Heart left ventricle (tissue), 16 donors: ENCODE data around the gene CPNE7. TPM values are rescaled to one million over a fixed set of nuclear protein-coding genes. Genes with fewer than 3 reads are reported as not detected.

Experiments used
- ATAC-seq, 4 donors: fragments of 200-7000 bp; cut with Tn5 transposase; one replicate each; pipeline ENCODE4 v1.9.1; 2020 to 2022; ENCODE audit warnings: moderate library complexity in 4 of 4, mild to moderate bottlenecking in 3 of 4, moderate number of reproducible peaks in 1 of 4
- DNase-seq, 5 donors: peaks; one replicate each; pipeline ENCODE4 v3.0.0-alpha.2; 2020
- H3K27ac ChIP-seq, 12 donors: fragments of 200-600 bp; sonication (generic) in 4 of 12; one replicate each; pipeline versions ENCODE4 v1.5.0 to v1.8.0; 2016 to 2022; ENCODE audit warnings: mild to moderate bottlenecking in 2 of 12
- H3K27me3 ChIP-seq, 9 donors: fragments of 200-600 bp; sonication (generic) in 2 of 9; one replicate each; pipeline versions ENCODE4 v1.5.1 to v1.8.0; 2016 to 2022; ENCODE audit warnings: mild to moderate bottlenecking in 3 of 9
- H3K36me3 ChIP-seq, 9 donors: fragments of 200-600 bp; sonication (generic) in 2 of 9; one replicate each; pipeline versions ENCODE4 v1.5.0 to v1.8.0; 2018 to 2022; ENCODE audit warnings: mild to moderate bottlenecking in 2 of 9
- H3K4me1 ChIP-seq, 12 donors: fragments of 200-600 bp; sonication (generic) in 4 of 12; one replicate each; pipeline versions ENCODE4 v1.5.0 to v1.8.0; 2016 to 2022; ENCODE audit warnings: mild to moderate bottlenecking in 3 of 12
- H3K4me3 ChIP-seq, 12 donors: fragments of 200-600 bp; sonication (generic) in 4 of 12; one replicate each; pipeline versions ENCODE4 v1.5.0 to v1.8.0; 2017 to 2022; ENCODE audit warnings: mild to moderate bottlenecking in 9 of 12, moderate library complexity in 4 of 12
- H3K9me3 ChIP-seq, 12 donors: fragments of 200-600 bp; sonication (generic) in 4 of 12; one replicate each; pipeline versions ENCODE4 v1.5.0 to v1.8.0; 2016 to 2022; ENCODE audit warnings: mild to moderate bottlenecking in 1 of 12
- POLR2A ChIP-seq, 2 donors: fragments of 450-650 bp; IDR thresholded peaks; one replicate each; pipeline ENCODE4 v1.6.1; 2017; ENCODE audit warnings: antibody characterized with exemption in 2 of 2, mild to moderate bottlenecking in 2 of 2, moderate library complexity in 2 of 2
- WGBS, 4 donors: extraction: QIAGEN DNeasy Blood & Tissue Kit in 2 of 4; methylation state at CpG; one replicate each; pipeline versions ENCODE4 v1.1.5 to v1.1.7; 2013 to 2018; 5-methylcytosine and 5-hydroxymethylcytosine counted together
- intact Hi-C, 10 donors: fragments of 100-400 bp; cut with DNase I; formaldehyde crosslinking; loops; one replicate each; pipeline versions ENCODE4 v1.11.1 to v1.14.2; 2022
- polyA plus RNA-seq, 2 donors: library from polyadenylated mRNA; stranded (reverse); fragments of 200-250 nt; gene quantifications; one replicate each; pipeline ENCODE4 v1.2.3, GENCODE V29; 2013
- total RNA-seq, 9 donors: library from RNA; depleted of rRNA in 2 of 9; stranded (reverse); fragments of >200 nt in 2 of 9; fragmentation: NEBNext Ultra II Directional in 3 of 9; extraction: Animal tissue kit (Norgen Biotek cat#: 25700) in 3 of 9; gene quantifications; one replicate each; pipeline versions ENCODE4 v1.1.0 to v1.2.4, GENCODE V29; 2016 to 2023
- TF ChIP-seq, protein P1 (sequence below), 12 donors: fragments of 200-600 bp; sonication (generic) in 4 of 12; IDR thresholded peaks; one replicate each; pipeline versions ENCODE4 v1.5.0 to v1.8.0; 2018 to 2022; ENCODE audit warnings: antibody characterized with exemption in 12 of 12, mild to moderate bottlenecking in 5 of 12
- donor health status: ischemic (EF 13 %, LVEDD 7.1; RV severe dilation, severe dysfunction).
- donor health status: healthy with polysubstance abuse.
- donor health status: DM: no; HTN: yes; CAD: no.
- donor health status: DM: no; HTN: no; CAD: no.
- donor health status: ischemic (EF 25% LVEDD 6.9; RV normal size, moderate dysfunction).
- donor health status: ischemic (EF 25% LVEDD 5.7; RV mildly dilated, moderate dysfunction).
- donor health status: healthy.
- donor health status: DM: yes; HTN: yes; CAD: no.
- donor health status: ischemic (EF 35%, LVEDD 5.7; RV mildly dilated, moderate dysfunction).
- donor health status: nonischemic (EF 11% LVEDD 7.7; RV severe dilation, severe dysfunction).
- donor health status: DM: yes; HTN: yes; CAD: no.
- donor health status: PGD.
- donor health status: ischemic (EF 29% LVEDD 5.4; RV normal size, mild dysfunction).
- donor health status: nonischemic (EF 23%, LVEDD 6.1; RV moderate dilation, normal function).

The CPNE7 gene
- total and polyA plus RNA-seq, 11 donors = 0.20 to 0.50 TPM; not detected in 9

DNA sequence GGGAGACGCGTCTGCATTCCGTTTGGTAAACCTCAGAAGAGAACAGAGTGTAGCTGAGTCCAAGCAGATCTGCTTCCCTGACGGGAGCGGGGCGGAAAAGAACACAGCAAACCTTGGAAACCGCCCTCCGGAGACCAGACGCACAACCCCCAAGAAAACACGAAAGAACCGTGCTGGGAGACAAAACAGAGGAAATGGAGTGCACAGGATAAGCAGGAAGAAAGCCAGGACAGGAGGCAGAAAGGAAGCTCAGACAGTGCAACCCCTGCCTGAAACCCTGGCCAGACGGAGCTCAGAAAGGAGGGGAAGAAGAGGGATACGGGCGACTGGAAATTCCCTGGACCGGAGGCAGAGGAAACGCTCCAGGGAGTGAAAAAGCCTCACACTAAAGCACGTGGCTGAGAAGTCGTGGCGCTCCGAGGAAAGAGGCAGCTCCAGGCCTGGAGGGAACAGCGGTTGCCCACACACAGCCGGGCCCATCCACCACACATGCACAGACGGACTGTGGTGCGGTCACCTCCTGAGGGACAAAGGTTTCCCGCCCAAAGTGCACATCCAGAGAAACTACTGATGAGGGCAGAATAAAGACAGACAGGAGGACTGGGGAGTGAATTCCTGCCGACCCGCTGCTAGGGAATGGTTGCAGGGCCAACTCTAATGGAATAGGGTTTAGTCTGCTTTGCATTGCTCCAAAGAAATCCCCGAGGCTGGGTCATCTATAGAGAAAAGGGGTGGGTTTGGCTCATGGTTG lies 48.1 kb downstream of the CPNE7 start:
- Histone ChIP-seq H3K4me1 (peaks cover 0 to 12% (median 1%) of the 10 kb centered on the region in 12 donors), H3K4me3 (no peak overlapping the region), H3K9me3 (no peaks in the 10 kb centered on the region), H3K27ac (peak overlapping the region in 2 of 12 donors; percentile 14 to 49), H3K27me3 (peaks cover 0 to 24% (median 3%) of the 10 kb centered on the region in 9 donors), H3K36me3 (no peaks in the 10 kb centered on the region)
- 29 to 33% (median 32%) methylated on average over 27 to 28 of the region's 28 CpGs for WGBS, 4 donors
- TF ChIP-seq POLR2A (IDR thresholded peaks at IDR 0.05) = no peak
- TF ChIP-seq, protein P1, sequence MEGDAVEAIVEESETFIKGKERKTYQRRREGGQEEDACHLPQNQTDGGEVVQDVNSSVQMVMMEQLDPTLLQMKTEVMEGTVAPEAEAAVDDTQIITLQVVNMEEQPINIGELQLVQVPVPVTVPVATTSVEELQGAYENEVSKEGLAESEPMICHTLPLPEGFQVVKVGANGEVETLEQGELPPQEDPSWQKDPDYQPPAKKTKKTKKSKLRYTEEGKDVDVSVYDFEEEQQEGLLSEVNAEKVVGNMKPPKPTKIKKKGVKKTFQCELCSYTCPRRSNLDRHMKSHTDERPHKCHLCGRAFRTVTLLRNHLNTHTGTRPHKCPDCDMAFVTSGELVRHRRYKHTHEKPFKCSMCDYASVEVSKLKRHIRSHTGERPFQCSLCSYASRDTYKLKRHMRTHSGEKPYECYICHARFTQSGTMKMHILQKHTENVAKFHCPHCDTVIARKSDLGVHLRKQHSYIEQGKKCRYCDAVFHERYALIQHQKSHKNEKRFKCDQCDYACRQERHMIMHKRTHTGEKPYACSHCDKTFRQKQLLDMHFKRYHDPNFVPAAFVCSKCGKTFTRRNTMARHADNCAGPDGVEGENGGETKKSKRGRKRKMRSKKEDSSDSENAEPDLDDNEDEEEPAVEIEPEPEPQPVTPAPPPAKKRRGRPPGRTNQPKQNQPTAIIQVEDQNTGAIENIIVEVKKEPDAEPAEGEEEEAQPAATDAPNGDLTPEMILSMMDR (IDR thresholded peaks at IDR 0.05) = no peak
- intact Hi-C loops = no loop called here
- ATAC-seq (peak in 3 of 4 donors; percentile 32 to 81 (median 44)), DNase-seq (no peak)

DNA sequence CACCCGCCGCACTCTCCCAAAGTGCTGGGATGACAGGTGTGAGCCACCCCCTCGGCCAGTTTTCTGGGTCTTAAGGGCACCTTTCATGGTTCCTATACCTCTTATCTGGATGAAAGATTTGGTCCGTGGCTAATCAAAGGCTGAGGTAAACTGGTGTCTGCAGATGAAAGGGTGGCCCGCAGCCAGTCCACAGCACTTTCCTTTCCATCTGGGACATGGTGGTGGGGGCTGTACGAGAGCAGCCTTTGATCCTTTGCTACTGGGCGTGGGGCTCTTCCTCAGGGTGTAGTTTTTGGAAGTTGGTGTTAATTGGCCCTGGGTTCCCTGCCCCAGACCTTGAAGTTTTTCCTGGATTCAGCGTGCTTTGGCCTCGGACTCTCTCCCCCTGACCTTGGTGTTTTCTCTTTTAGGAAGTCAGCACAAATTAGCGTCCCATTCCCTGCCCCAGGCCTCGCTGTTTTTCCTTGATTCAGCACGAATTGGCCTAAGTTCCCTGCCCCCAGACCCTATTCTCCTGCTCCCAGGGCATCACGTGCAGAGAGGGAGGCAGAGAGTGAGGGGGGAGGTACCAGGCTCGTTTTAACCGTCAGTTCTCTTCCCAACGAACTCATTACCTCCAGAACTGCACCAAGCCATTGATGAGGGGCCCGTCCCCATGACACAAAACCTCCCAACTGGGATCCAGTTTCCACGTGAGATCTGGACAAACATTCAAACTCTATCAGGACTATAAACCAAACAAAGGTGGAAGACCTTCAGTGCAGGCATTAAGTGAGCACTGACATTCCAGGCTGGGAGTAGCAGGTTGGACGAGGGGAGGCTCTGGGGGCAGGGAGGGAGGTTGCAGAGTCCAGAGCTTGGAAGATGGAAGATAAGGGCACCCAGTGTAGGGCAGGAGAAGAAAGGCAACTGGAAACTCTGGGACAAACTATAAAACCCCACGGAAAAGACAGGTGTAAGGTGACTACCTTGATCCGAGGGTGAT lies 49.5 kb downstream of the CPNE7 start:
- H3K27me3 ChIP-seq = peaks cover 0 to 20% (median 3%) of the 10 kb centered on the region in 9 donors

DNA sequence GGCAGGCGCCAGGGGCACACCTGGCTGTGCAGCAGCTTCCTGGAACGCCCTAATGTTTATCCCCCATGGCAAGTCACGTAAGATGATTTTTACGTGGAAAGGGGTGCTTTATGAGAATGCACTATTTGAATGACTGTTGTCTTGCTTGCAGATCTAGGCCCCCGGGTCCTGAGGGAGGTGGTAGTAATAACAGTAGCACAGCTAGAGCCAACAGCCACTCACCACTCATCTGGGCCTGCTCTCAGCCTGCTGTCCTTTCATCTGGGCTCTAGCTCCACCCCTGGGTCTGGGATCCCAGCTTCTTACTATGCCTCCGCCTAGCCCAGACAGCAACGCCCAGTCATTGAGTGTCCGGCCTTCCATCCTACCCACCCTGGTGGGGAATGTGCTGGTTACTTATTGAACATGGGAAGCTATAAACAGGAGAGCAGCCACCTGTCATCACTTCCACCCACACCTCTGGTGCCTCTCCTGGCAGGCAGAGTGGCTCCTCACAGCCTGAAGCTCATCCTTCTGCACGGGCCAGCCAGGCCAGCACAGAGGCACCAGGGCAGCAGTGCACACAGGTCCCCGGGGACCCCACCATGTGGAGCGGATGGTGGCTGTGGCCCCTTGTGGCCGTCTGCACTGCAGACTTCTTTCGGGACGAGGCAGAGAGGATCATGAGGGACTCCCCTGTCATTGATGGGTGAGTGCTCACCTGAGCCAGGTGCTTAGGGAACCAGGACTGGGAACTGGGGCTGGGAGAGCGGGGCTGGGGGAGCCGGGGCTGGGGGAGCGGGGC lies 54.5 kb downstream of the CPNE7 start:
- no peaks in the 10 kb centered on the region for H3K36me3 ChIP-seq
- H3K4me3 ChIP-seq = no peak overlapping the region
- H3K4me1 ChIP-seq = no peaks in the 10 kb centered on the region
- 85 to 88% (median 87%) methylated on average over 11 to 17 of the region's 17 CpGs for WGBS, 4 donors
- ATAC-seq (no peak), DNase-seq (no peak)
- no peak overlapping the region for H3K27ac ChIP-seq
- TF ChIP-seq, protein P1 (IDR thresholded peaks at IDR 0.05) = no peak
- TF ChIP-seq POLR2A (IDR thresholded peaks at IDR 0.05) = no peak
- peaks cover 0 to 31% (median 15%) of the 10 kb centered on the region in 9 donors for H3K27me3 ChIP-seq
- intact Hi-C loops = loop anchor here in 1 of 10 donors (10.0 kb wide), 1 partner anchor 295 kb away; no protein-coding TSS in a partner anchor
- H3K9me3 ChIP-seq = peaks cover 0 to 5% (median 0%) of the 10 kb centered on the region in 12 donors

More for the DNA sequence above, 49.5 kb downstream of the CPNE7 start:
- H3K36me3 ChIP-seq = no peaks in the 10 kb centered on the region
- DNase-seq = no peak
- no peak overlapping the region for H3K27ac ChIP-seq
- WGBS, 4 donors = 52 to 57% (median 56%) methylated on average over 21 of the region's 21 CpGs
- intact Hi-C loops = no loop called here
- H3K4me3 ChIP-seq = no peak overlapping the region
- no peak for ATAC-seq
- peaks cover 0 to 12% (median 1%) of the 10 kb centered on the region in 12 donors for H3K4me1 ChIP-seq
- no peak for TF ChIP-seq POLR2A (IDR thresholded peaks at IDR 0.05)
- TF ChIP-seq, protein P1 (IDR thresholded peaks at IDR 0.05) = no peak
- H3K9me3 ChIP-seq = peaks cover 0 to 5% (median 0%) of the 10 kb centered on the region in 12 donors
